Epithelial cell of esophagus (primary cell): ENCODE measurements around the gene SSR1.

ENCODE experiments used
- DNase-seq: peaks from one replicate; pipeline ENCODE4 v3.0.0; 2010; ENCODE audit warnings: low read depth
- H3K4me3 ChIP-seq: 2 replicates; pipeline ENCODE4 v1.5.1; 2011; ENCODE audit warnings: mild to moderate bottlenecking, low read length, control low read depth
- TF ChIP-seq, protein P1 (sequence below): IDR thresholded peaks from 2 replicates; pipeline ENCODE4 v1.5.1; 2011; ENCODE audit warnings: low read depth, mild to moderate bottlenecking, low read length, control low read depth, inconsistent platforms; ENCODE audit not compliant: insufficient read depth; ENCODE audit errors: missing control alignments

SSR1 gene

DNA sequence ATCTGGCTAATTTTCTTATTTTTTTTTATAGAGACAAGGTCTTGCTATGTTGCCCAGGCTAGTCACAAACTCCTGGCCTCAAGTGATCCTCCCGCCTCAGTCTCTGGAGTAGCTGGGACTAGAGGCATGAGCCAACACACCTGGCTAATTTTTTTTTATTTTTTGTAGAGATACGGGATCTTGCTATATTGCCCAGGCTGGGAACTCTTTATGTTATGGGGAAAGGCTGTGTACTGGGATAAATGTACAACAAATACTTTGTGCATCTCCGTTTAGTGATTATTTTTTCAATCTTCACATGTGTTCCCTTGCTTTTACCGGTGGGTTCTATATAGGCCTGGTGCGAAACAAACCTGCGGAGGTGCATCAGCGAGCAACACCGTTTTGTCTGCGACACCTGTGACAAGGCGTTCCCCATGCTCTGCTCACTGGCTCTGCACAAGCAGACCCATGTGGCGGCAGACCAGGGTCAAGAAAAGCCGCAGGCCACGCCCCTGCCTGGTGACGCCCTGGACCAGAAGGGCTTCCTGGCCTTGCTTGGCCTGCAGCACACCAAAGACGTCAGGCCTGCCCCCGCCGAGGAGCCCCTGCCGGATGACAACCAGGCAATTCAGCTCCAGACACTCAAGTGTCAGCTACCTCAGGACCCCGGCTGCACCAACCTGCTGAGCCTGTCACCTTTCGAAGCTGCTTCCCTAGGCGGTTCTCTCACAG lies 84.2 kb downstream of the SSR1 start:
- TF ChIP-seq, protein P1, sequence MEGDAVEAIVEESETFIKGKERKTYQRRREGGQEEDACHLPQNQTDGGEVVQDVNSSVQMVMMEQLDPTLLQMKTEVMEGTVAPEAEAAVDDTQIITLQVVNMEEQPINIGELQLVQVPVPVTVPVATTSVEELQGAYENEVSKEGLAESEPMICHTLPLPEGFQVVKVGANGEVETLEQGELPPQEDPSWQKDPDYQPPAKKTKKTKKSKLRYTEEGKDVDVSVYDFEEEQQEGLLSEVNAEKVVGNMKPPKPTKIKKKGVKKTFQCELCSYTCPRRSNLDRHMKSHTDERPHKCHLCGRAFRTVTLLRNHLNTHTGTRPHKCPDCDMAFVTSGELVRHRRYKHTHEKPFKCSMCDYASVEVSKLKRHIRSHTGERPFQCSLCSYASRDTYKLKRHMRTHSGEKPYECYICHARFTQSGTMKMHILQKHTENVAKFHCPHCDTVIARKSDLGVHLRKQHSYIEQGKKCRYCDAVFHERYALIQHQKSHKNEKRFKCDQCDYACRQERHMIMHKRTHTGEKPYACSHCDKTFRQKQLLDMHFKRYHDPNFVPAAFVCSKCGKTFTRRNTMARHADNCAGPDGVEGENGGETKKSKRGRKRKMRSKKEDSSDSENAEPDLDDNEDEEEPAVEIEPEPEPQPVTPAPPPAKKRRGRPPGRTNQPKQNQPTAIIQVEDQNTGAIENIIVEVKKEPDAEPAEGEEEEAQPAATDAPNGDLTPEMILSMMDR, result no peak
- no peak overlapping the region for H3K4me3 ChIP-seq
- DNase-seq, result no peak

DNA sequence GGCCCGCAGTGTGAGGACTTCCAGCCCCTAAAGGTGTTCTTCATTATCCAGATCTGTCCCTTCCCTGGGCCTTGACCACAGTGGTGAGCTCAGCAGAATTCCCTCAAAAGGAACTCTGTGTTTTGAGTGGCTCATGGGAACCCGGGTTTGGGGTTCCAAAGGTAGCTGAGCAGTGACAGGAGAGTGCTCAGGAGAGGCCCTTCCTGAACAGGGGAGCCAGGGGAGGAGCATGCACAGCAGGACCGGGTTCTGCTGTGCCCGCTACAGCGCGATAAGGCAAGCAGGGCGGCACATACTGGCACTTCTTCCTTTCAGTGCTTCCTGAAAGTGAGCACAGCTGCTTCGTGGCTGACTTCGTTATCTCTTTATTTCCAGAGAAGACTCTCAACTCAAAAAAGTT lies 88.3 kb downstream of the SSR1 start:
- TF ChIP-seq, protein P1, result no peak
- H3K4me3 ChIP-seq, result no peak overlapping the region
- no peak for DNase-seq

DNA sequence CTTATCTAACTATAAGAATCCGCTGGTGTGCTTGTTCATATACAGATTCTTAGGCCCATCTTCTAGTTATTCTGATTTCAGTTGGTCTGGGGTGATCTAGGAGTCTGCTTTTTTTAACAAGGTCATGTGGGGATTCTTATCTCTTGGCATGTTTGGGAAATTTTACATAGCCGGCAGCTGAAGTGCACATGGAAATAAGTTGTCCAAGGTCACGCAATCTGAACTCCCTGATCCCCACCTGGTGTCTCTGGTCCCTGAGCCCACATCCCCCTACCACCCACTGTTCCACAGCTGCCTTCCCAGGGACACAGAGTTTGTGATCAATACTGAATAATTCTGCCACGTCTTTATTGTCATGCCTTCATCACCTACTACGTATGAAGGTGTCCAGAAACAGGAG lies 90.8 kb downstream of the SSR1 start:
- TF ChIP-seq, protein P1, result no peak
- no peak for DNase-seq
- H3K4me3 ChIP-seq, result no peak overlapping the region

DNA sequence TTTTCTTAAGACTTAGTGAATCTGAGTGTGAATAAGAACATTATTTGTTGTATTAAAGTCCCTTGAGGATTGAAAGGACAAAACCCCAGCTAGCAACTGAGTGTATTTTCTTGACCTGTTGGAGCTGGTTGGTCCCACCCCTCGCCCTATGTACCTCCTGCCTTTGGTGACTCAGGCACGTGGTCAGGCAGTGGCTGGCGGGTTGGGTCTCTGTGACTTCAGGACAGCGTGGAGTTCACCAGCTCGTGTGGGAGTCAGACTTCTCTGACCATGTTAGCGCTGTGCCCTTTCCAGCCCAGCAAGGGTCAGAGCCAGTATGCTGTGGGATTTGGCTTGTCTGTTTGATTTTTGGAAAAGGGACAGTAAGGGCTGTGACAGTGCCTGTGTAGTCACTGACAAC lies 93.7 kb downstream of the SSR1 start:
- TF ChIP-seq, protein P1, result no peak
- peak; percentile 25 for DNase-seq
- H3K4me3 ChIP-seq, result no peak overlapping the region

DNA sequence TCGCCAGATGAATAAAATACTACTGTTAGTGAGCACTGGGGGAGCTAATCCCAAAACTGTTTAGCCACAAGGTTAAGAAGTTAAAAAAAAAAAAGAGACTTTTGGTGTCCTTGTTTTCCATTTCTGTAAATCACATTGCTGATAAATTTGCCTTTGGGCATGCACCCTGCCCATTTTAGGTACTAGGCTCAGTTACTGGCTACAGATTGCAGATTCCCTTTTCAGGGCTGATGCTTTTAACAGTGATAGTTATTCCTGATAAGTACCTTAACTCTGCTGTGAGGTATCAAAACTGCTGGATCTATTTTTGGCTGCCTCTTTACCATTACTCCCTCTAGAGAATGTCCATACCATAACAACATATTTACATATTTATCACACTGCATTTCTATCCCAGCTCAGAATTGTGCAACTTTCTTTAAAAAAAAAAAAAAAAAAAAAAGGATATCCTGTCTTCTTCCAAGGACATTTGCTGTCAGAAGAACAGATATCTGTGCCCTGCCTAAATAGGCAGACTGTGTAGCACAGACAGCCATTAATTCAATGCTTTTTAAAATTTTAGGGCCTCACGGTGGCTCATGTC lies 94.5 kb downstream of the SSR1 start:
- TF ChIP-seq, protein P1, result peak; percentile 15
- DNase-seq, result peak; percentile 19

More for the DNA sequence above, 94.5 kb downstream of the SSR1 start:
- no peak overlapping the region for H3K4me3 ChIP-seq
